Measurements from ENCODE around the gene NLGN2.

NLGN2 gene

GRCh38 chr17:7392696-7393612, 14.7 kb upstream of the NLGN2 start:
- no peak for DNase-seq

DNA sequence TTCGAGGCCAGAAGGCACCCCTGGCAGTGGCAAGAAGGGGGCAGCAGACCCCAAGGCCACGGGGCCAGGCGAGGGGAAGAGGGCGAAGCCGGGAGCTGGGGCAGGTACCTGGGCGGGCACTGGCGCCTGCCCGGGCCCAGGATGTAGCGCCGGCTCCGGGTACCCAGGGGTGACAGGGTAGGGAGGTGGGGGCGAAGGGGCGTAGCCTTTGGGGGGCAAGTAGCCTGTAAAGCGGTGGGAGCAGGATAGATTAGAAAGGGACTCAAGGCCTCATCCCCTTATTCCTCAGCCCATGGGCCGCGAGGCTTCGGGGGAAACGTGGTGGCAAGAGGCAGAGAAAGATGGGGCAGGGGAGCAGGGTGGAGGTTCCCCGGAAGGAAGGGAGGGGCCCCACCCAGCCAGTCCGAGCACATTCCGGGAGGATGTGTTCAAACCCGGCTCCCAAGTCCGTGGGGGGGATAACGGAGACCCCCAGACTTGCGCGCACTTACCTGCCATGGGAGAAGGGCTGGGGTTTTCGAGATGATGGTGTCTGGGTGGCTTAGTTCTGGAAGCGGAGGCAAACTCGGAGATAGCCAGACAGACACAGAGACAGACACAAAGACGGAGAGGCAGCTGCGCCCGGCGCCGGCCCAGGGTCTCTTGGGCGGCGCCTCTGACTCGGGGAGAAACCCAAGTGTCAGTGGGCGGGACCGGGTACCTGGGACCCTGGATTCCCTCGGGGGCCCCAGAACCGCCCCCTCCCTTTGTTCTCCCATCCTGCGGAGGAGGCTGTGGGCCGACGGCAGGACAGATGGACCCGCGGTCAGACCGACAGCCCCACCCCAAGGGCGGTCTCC, 13.8 kb upstream of the NLGN2 start:
- DNase-seq = no peak

DNA sequence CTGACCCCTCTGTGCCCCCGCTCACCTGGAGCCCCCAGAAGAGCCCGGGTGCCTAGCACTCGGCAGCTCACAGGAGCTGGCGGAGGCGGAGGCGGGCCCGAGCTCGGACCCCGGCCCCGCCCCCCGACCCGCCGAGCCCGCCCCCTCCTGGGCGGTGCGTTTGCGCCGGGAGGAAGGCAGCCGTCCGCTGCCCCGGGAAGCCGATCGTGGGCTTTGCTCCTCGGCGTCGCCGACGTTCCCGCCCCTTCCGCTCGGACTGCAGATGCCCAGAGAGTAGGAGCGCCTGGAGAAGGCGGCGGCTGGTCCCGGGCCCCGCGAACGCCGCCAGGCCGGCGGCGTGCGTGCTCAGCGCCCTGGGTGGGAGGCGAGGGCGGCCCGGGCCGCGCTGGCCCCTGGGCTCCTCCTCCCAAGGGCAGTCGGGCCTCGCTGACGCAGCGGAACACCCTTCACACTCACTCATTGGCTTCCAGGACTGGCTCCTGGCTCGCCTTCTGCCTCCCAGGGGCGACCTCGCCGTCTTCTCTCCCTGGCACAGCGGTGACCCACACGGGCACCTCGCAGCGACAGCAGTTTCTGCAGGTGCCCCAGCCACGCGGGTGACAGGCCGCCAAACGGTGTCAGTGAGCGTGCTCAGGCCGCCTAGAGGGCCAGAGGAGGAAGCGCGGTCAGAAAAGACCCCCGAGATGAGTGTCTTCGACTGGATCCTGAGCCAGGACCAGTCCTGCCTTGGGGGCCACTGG, 13.0 kb upstream of the NLGN2 start, which contains the start of gene PLSCR3:
Gene PLSCR3, minus strand, starts transcription at position 74 of the 740 bp plus-strand sequence. CDS start 415 bp downstream, outside the sequence.
- peak; percentile 71 to 79 for DNase-seq

DNA sequence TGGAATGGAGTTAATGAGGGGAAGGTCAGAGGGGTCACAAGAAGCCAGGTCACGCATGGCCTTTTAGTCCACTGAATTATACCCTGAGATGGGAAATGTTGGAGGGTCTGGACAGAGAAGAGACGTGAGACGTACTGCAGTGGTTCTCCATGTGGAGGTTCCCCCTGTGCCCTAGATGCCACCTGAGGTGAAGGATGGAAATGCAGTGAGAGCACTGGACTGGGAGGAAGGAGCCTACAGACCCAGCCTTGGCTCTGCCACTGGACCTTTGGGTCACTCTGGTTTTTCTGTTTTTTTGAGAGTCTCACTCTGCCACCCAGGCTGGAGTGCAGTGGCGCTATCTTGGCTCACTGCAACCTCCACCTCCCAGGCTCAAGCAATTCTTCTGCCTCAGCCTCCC, 11.5 kb upstream of the NLGN2 start:
- no peak for DNase-seq

GRCh38 chr17:7398612-7399011, 9.0 kb upstream of the NLGN2 start:
- DNase-seq = no peak

GRCh38 chr17:7403043-7403726, 4.5 kb upstream of the NLGN2 start:
- DNase-seq = no peak

DNA sequence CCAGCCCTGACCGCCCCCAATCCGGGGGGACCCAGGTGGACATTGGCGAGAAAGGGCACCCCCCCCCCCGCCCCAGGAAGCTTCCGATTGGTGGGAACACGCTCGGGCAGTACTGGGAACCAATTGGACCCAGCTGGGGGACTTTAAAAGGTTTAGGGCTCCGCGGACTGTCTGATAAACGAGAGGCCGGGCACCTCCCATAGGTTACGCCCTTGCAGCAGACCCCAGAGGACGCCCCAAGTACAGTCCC, 4.0 kb upstream of the NLGN2 start:
- peak in 1 of 2 donors; percentile 61 for DNase-seq

- peak; percentile 99 to 100 for DNase-seq
Measured at GRCh38 chr17:7403977-7404736, 3.5 kb upstream of the NLGN2 start, which contains the start of gene TMEM256. Gene TMEM256 (minus strand): TSS chr17:7404097. CDS start chr17:7404084, 13 bp downstream.

GRCh38 chr17:7404737-7405349, 2.8 kb upstream of the NLGN2 start:
- no peak for DNase-seq

DNA sequence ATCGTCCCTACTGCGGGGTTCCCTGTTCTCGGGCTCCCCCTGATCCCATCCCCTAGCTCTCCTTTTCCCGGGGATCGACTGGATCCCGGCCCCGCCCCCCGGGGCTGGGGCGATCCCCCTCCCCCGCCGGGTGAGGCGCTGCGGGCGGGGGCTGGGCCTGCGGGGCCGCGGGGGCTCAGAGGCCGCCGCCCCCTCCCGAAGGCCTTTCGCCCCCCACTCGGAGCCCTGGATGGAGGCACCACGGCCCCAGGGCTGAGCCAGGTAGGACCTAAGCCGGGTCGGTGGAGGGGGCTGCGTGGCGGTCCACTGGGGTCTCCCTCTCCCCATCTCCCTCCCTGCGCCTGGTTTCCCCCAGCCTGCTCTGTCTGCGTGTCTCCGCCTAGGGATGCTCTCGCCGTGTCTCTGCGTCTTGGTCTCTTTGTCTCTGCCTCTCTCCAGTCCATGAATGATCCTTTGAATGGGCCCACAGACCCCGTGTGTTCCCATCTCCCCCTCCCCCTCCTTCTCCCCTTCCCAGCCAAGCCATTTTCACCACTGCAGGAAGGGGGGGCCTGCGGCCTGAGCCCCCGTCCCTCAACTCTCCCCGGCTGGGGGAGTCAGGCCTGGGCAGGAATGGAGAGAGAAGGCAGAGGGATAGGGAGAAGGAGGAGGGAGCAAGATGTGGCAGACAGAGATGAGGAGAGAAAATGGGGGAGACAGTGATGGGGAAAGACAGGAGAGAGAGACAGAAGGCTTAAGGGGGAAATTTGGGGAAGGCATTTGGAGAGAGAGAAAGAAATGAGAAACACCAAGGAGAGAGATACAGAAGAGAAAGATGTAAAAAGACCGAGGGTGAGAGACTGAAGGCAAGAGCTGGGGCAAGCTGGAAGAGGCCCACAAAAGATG, 2.1 kb upstream of the NLGN2 start:
- no peak for DNase-seq

DNA sequence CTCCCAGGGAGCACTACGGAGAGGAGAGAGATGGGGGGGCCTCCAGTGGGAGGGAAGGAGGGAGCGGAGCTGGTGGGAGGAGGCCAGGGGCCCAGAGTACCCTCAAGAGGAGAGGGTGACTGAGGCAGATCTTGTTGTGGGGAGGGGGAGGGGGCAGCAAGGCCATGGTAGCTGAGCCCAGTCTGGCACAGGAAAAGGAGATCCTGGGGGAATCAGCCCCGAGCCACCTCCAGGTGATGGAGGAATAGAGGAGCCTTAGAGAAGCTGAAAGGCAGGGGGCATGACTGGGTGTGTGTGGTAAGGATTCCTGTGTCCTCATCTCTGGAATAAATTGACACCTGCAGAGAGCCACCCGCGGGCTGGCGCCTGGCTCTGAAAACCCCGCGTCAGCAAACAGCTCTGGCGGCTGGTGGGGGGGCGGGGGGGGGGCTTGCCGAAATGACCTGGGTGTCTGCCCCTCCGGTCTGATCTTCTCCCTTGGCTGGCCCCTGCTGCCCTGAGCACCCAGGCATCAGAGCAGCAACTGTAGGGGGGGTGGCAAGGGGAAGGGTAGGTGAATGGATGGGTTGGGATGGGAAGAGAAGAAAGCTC, 1.3 kb upstream of the NLGN2 start:
- no peak for DNase-seq

GRCh38 chr17:7407082-7407481, 563 bp upstream of the NLGN2 start:
- no peak for DNase-seq

DNA sequence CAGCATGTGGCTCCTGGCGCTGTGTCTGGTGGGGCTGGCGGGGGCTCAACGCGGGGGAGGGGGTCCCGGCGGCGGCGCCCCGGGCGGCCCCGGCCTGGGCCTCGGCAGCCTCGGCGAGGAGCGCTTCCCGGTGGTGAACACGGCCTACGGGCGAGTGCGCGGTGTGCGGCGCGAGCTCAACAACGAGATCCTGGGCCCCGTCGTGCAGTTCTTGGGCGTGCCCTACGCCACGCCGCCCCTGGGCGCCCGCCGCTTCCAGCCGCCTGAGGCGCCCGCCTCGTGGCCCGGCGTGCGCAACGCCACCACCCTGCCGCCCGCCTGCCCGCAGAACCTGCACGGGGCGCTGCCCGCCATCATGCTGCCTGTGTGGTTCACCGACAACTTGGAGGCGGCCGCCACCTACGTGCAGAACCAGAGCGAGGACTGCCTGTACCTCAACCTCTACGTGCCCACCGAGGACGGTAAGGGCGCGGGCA, 645 bp downstream of the NLGN2 start:
- DNase-seq = no peak

- no peak for DNase-seq
Measured at GRCh38 chr17:7408863-7409262, 1.2 kb downstream of the NLGN2 start.

- no peak for DNase-seq
Measured at GRCh38 chr17:7409716-7410115, 2.1 kb downstream of the NLGN2 start.

DNA sequence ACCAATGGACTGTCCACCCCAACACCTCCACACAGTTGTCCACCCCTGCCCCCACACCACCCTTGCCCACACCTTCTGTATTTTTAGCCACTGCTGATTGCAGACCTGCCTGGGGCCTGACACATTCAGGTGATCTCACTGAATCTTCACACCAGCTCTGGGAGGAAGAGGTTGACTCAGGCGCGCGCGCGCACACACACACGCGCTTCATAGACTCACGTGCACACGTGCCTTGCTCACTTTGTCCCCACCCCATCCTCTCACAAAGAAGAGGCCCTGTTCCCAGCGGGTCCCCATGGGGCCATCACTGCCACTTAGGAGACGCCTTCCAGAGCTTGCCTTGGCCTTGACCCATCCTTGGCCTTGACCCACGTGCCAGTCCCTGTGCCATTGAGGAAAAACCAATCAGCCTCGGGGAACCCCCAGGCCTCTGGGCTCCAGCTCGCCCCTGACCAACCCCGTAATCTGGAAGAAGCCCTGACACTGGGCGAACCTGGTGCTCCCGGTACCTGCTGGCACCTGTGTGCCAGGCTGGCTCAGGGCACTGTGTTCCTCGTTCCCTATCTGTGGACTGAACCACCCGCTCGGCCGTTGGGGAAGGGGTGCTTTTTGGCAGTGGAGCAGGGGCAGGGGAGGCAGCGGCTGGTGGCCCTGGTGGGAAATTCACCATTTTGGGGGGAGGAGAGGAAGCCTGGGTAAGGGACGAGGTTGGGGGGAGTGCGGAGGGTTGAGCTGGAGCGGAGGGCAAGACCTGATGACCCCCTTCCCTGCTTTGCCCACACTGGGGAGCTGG, 3.2 kb downstream of the NLGN2 start:
- no peak for DNase-seq

GRCh38 chr17:7411427-7411750, 3.7 kb downstream of the NLGN2 start:
- no peak for DNase-seq

DNA sequence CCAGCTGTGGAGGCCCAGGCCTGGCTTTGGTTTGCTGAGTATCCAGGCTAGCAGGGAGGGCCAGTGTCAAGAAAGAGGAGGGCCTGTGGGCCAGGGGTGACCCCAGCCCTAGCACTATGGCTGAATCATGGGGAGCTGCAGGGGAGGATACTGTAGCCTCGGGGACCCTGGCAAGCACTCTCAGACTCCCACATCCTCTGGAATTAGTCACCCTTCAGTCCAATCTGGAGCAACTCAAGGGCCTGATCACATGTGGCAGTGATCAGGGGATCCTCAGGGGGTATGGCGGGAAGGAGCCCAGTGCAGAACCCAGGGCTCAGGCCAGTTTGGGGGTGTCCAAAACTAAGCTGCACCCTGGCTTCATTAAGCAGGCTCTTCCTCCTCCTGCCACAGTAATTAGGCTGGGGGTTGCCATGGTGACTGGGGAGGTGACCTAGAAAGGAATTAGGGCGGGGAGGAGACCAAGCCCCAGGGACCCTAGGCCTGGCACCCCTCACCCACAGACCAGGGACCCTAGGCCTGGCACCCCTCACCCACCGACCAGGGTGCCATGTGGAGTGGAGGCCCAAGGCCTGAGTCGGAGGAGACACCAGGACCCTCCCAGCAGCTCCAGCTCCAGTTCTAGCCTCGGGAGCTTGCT, 5.8 kb downstream of the NLGN2 start:
- no peak for DNase-seq
